Osteocyte (in vitro differentiated cells): ENCODE measurements around the gene EIF4ENIF1. TPM values are rescaled to one million over a fixed set of nuclear protein-coding genes. Genes with fewer than 3 reads are reported as not detected.
"Not testable (repeated sequence)": the region's sequence is repeated elsewhere in the genome, so short reads cannot be mapped to it uniquely, and the experiment has no call there.

Source experiments
- DNase-seq: peaks from one replicate; pipeline ENCODE4 v3.0.0; 2021; ENCODE audit warnings: mixed read lengths; ENCODE audit not compliant: unreplicated experiment; ENCODE audit errors: extremely low spot score
- H3K27ac Mint-ChIP-seq: one replicate; pipeline ENCODE4 v1.8.0; 2021; ENCODE audit warnings: mild to moderate bottlenecking, mixed read lengths; ENCODE audit not compliant: unreplicated experiment
- H3K27me3 Mint-ChIP-seq: one replicate; pipeline ENCODE4 v1.8.0; 2021; ENCODE audit warnings: mixed read lengths; ENCODE audit not compliant: unreplicated experiment
- H3K36me3 Mint-ChIP-seq: one replicate; pipeline ENCODE4 v1.8.0; 2021; ENCODE audit warnings: mixed read lengths; ENCODE audit not compliant: unreplicated experiment
- H3K4me1 Mint-ChIP-seq: one replicate; pipeline ENCODE4 v1.8.0; 2021; ENCODE audit warnings: mixed read lengths; ENCODE audit not compliant: unreplicated experiment
- H3K4me3 Mint-ChIP-seq: one replicate; pipeline ENCODE4 v1.8.0; 2021; ENCODE audit warnings: mild to moderate bottlenecking, moderate library complexity, mixed read lengths; ENCODE audit not compliant: unreplicated experiment
- H3K9me3 Mint-ChIP-seq: one replicate; pipeline ENCODE4 v1.8.0; 2021; ENCODE audit warnings: mixed read lengths; ENCODE audit not compliant: unreplicated experiment
- CTCF ChIP-seq: fragments of 200-600 bp; sonication (generic); IDR thresholded peaks from 2 replicates; pipeline ENCODE4 v1.5.0; 2021; ENCODE audit warnings: antibody characterized with exemption, mild to moderate bottlenecking, moderate library complexity
- total RNA-seq: library from RNA; stranded (reverse); gene quantifications from 2 replicates; pipeline ENCODE4 v1.2.1, GENCODE V29; 2021

EIF4ENIF1 gene
- total RNA-seq, 1 donor from 2014 or later, result 38.4 TPM

- Mint-ChIP-seq H3K27me3 (no peaks in the 10 kb centered on the region), H3K4me3 (no peak overlapping the region)
Measured at GRCh38 chr22:31486951-31487350, 2.7 kb downstream of the EIF4ENIF1 start.

GRCh38 chr22:31486369-31486768, 3.3 kb downstream of the EIF4ENIF1 start:
- H3K9me3 Mint-ChIP-seq, H3K27me3 Mint-ChIP-seq, DNase-seq, H3K4me3 Mint-ChIP-seq, H3K27ac Mint-ChIP-seq: not testable (repeated sequence)
- H3K4me1 Mint-ChIP-seq, result peaks cover 26% of the 10 kb centered on the region
- H3K36me3 Mint-ChIP-seq, result peaks cover 35% of the 10 kb centered on the region

More at GRCh38 chr22:31486951-31487350, 2.7 kb downstream of the EIF4ENIF1 start:
- Mint-ChIP-seq H3K27ac (no peak overlapping the region), H3K4me1 (peaks cover 29% of the 10 kb centered on the region), H3K36me3 (peaks cover 30% of the 10 kb centered on the region), H3K9me3 (no peaks in the 10 kb centered on the region)
- no peak for TF ChIP-seq CTCF
- DNase-seq, result no peak

GRCh38 chr22:31482470-31482869, 7.2 kb downstream of the EIF4ENIF1 start:
- not testable (repeated sequence) for H3K27ac Mint-ChIP-seq
- peaks cover 57% of the 10 kb centered on the region for H3K36me3 Mint-ChIP-seq

GRCh38 chr22:31481129-31481528, 8.5 kb downstream of the EIF4ENIF1 start:
- H3K27me3 Mint-ChIP-seq, result no peaks in the 10 kb centered on the region
- DNase-seq, result no peak
- H3K36me3 Mint-ChIP-seq, result peaks cover 57% of the 10 kb centered on the region
- no peak for TF ChIP-seq CTCF
- H3K9me3 Mint-ChIP-seq, result no peaks in the 10 kb centered on the region
- no peaks in the 10 kb centered on the region for H3K4me1 Mint-ChIP-seq
- no peak overlapping the region for H3K4me3 Mint-ChIP-seq
- H3K27ac Mint-ChIP-seq, result no peak overlapping the region

More at GRCh38 chr22:31482470-31482869, 7.2 kb downstream of the EIF4ENIF1 start:
- not testable (repeated sequence) for H3K9me3 Mint-ChIP-seq, H3K4me3 Mint-ChIP-seq, DNase-seq, H3K27me3 Mint-ChIP-seq, H3K4me1 Mint-ChIP-seq

- H3K4me3 Mint-ChIP-seq, result no peak overlapping the region
- no peak overlapping the region for H3K27ac Mint-ChIP-seq
- no peak for DNase-seq
- no peak for TF ChIP-seq CTCF
- peaks cover 44% of the 10 kb centered on the region for H3K36me3 Mint-ChIP-seq
- H3K4me1 Mint-ChIP-seq, result peaks cover 7% of the 10 kb centered on the region
- no peaks in the 10 kb centered on the region for H3K27me3 Mint-ChIP-seq
- H3K9me3 Mint-ChIP-seq, result no peaks in the 10 kb centered on the region
Measured at GRCh38 chr22:31477329-31477728, 12.3 kb downstream of the EIF4ENIF1 start.

- Mint-ChIP-seq H3K4me1 (peaks cover 7% of the 10 kb centered on the region), H3K36me3 (peaks cover 42% of the 10 kb centered on the region), H3K27ac (no peak overlapping the region), H3K9me3 (no peaks in the 10 kb centered on the region), H3K27me3 (no peaks in the 10 kb centered on the region), H3K4me3 (no peak overlapping the region)
- no peak for DNase-seq
- no peak for TF ChIP-seq CTCF
Measured at GRCh38 chr22:31475800-31476199, 13.8 kb downstream of the EIF4ENIF1 start.
